ENCODE measurements around the gene CHST15. TPM values are rescaled to one million over a fixed set of nuclear protein-coding genes. Genes with fewer than 3 reads are reported as not detected.

The CHST15 gene
- total and polyA plus RNA-seq, 2 of the 8 experiments (the other 6 are each of a cell fraction or from before 2014, with no cell fraction given): 8.8 to 9.1 TPM

DNA sequence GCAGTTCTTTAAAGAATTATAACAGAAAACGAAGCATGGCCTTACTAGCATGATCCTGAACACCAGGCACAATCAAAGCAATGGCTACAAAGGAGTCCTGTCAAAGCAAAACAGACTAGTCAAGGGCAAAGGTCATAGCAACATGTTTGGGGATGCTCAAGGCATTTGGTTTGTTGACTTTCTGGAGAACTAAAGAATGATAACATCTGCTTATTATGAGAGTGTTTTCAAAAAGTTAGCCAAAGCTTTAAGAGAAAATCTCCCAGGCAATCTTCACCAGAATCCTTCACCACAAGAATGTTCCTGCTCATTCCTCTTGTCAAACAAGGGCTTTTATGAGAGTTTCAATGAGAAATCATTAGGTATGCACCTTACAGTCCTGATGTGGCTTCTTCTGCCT, 106.7 kb downstream of the CHST15 start (continued):
- TF ChIP-seq RAD21 (IDR thresholded peaks at IDR 0.05 in 1 of 2, conservative IDR thresholded peaks at IDR 0.05 in 1 of 2; ENCODE audit: low read depth in 2 of 2, low read length in 2 of 2) (no peak), YY1 (IDR thresholded peaks at IDR 0.05; ENCODE audit: low read depth, low read length) (no peak), SRF (IDR thresholded peaks at IDR 0.05; ENCODE audit: low read depth, low read length) (no peak), RXRA (IDR thresholded peaks at IDR 0.05; ENCODE audit: insufficient read depth, low read depth, low read length) (no peak), MAFK (IDR thresholded peaks at IDR 0.05; ENCODE audit: low read depth, low read length) (no peak), SP1 (IDR thresholded peaks at IDR 0.05; ENCODE audit: low read depth, low read length) (no peak), BRCA1 (IDR thresholded peaks at IDR 0.05; ENCODE audit: low read depth, low read length) (no peak), SP4 (IDR thresholded peaks at IDR 0.05; ENCODE audit: low read length) (no peak), TAF7 (optimal IDR thresholded peaks at IDR 0.05; ENCODE audit: borderline replicate concordance, low read depth, low read length) (no peak)
